ENCODE measurements around the gene TCEANC2. TPM values are rescaled to one million over a fixed set of nuclear protein-coding genes. Genes with fewer than 3 reads are reported as not detected.

The TCEANC2 gene
- total RNA-seq, 2 donors from 2014 or later = 3.3 to 5.6 TPM

DNA sequence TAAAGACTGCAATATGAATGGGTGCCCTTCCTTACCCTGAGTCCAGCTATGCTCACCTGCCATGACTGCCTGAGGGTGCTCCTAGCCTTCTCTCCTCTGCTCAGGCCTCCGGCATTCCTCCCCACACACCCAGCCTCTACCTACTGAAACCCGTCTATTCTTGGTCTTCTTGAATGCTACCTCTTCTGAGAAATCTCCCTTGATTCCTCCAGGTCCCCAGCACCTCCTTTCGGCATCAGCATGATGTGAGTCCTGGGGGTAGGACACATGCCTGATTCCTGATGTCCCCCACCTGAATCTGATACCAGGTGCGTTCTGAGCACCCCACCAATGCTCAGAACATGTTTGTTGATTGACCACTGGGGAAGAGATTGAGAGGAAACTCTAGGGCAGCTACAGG lies 44.0 kb upstream of the TCEANC2 start:
- DNase-seq (ENCODE audit: low spot score) = peak; percentile 1
- Histone ChIP-seq H3K4me1 (no peaks in the 10 kb centered on the region), H3K27me3 (no peaks in the 10 kb centered on the region), H3K27ac (no peak overlapping the region), H3K4me3 (no peak overlapping the region), H3K36me3 (no peaks in the 10 kb centered on the region), H3K9me3 (no peaks in the 10 kb centered on the region)
- TF ChIP-seq, protein P1, sequence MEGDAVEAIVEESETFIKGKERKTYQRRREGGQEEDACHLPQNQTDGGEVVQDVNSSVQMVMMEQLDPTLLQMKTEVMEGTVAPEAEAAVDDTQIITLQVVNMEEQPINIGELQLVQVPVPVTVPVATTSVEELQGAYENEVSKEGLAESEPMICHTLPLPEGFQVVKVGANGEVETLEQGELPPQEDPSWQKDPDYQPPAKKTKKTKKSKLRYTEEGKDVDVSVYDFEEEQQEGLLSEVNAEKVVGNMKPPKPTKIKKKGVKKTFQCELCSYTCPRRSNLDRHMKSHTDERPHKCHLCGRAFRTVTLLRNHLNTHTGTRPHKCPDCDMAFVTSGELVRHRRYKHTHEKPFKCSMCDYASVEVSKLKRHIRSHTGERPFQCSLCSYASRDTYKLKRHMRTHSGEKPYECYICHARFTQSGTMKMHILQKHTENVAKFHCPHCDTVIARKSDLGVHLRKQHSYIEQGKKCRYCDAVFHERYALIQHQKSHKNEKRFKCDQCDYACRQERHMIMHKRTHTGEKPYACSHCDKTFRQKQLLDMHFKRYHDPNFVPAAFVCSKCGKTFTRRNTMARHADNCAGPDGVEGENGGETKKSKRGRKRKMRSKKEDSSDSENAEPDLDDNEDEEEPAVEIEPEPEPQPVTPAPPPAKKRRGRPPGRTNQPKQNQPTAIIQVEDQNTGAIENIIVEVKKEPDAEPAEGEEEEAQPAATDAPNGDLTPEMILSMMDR (IDR thresholded peaks at IDR 0.05) = no peak

DNA sequence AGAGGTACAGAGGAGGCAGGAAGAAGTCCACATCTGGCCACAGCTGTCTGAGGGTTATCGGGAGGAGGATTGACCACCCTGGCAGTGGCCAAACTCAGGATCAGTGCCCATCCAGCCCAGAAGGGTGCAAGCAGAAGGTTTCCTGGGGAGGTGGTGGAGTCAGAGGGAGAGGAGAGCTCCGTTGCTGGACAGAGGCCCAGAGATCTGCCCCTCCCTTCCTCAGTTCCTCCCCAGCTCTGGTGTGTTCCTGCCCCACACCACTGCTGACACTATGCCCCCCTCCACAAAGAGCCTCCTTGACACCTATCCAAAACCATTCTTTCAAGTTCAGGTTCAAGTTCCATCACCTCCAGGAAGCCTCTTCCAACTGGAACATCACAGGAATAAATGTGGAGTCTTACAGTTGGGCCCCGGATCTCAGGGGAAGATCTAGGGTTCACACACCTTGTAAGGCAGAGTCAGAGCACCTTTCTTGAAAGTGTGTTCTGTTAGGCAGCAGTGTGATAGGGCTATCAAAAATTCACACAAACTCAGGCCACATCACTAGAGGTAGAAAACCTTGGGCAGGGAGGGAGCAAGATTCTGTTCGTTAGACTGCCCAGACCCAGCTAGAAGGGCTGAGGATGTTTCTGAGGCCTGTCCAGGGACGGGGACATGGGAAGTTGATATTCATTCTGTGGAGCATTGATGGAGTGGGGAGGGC lies 42.8 kb upstream of the TCEANC2 start:
- H3K27ac ChIP-seq = no peak overlapping the region
- H3K36me3 ChIP-seq = no peaks in the 10 kb centered on the region
- H3K9me3 ChIP-seq = no peaks in the 10 kb centered on the region
- DNase-seq (ENCODE audit: low spot score) = peak; percentile 46
- H3K4me1 ChIP-seq = no peaks in the 10 kb centered on the region
- no peak overlapping the region for H3K4me3 ChIP-seq
- no peaks in the 10 kb centered on the region for H3K27me3 ChIP-seq
- TF ChIP-seq, protein P1 (IDR thresholded peaks at IDR 0.05) = no peak

DNA sequence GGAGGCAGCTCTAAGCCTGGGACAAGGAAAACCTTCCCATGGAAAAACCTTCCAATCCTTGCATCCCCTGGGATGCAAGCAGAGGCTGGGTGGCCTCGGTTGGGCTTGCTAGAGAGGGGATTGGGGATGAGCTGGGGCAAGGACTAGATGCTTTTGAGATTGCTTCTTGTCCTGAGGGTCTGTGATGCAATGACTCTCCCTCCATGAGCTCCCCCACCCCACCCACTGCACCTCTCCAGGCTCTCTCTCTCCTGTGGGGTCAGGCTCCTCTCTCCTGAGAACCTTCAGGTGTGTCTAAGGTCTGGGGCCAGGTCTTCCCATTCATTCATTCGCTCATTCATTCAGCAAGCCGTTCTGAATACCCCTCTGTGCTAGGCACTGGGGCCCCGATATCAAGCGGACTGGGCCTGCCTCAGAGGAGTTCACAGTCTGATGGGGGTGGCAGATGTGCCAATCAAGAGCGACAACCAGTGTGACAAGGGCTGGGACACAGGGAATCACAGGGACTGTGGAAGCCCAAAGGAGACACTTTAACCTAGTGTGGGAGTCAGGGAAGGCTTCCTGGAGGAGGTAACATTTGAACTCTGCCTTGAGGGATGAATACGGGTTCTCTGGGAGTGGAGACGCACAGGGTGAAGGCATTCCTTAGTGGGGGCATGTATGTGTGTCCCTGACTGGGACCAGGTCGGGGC lies 41.9 kb upstream of the TCEANC2 start:
- DNase-seq (ENCODE audit: low spot score) = peak; percentile 11

DNA sequence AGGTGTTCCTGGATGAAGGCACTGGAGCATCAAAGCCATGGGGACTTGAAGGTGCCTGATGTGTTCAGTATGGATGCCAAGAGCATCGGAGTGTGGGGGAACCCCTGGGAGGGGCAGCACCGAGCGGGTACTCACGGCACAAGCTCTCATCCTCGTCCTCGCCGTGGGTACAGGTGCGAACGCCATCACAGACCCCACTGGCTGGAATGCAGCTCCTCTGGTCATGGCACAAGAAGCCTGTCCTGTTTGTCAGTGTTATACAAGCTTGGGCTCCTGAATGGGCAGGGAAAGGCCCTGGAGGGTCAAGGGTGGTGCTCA lies 41.4 kb upstream of the TCEANC2 start:
- H3K4me3 ChIP-seq = no peak overlapping the region
- H3K36me3 ChIP-seq = no peaks in the 10 kb centered on the region
- H3K4me1 ChIP-seq = no peaks in the 10 kb centered on the region
- H3K9me3 ChIP-seq = no peaks in the 10 kb centered on the region
- DNase-seq (ENCODE audit: low spot score) = peak; percentile 40
- H3K27me3 ChIP-seq = no peaks in the 10 kb centered on the region
- TF ChIP-seq, protein P1 (IDR thresholded peaks at IDR 0.05) = no peak
- no peak overlapping the region for H3K27ac ChIP-seq

More for the DNA sequence above, 41.9 kb upstream of the TCEANC2 start:
- H3K27ac ChIP-seq = no peak overlapping the region
- H3K27me3 ChIP-seq = no peaks in the 10 kb centered on the region
- H3K4me3 ChIP-seq = no peak overlapping the region
- no peaks in the 10 kb centered on the region for H3K9me3 ChIP-seq
- TF ChIP-seq, protein P1 (IDR thresholded peaks at IDR 0.05) = no peak
- H3K36me3 ChIP-seq = no peaks in the 10 kb centered on the region
- no peaks in the 10 kb centered on the region for H3K4me1 ChIP-seq

DNA sequence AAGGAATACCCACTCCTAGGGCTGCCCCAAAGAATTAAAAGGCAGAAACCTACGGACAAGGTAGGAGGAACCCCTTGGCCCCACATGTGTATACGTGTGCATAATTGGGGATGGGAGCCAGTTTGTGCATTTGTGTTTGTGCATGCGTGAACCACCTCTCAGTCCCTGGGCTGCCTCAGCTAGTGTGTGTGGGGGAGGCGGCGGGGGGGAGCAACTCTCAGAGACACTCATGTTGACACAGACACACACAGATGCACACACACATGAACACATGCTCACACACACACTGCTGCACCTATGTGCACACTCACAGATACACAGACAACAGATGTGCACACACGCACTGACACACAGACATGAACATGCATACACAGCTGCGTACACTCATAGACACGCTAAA lies 40.5 kb upstream of the TCEANC2 start:
- no peaks in the 10 kb centered on the region for H3K9me3 ChIP-seq
- no peak overlapping the region for H3K4me3 ChIP-seq
- TF ChIP-seq, protein P1 (IDR thresholded peaks at IDR 0.05) = no peak
- peak; percentile 38 for DNase-seq (ENCODE audit: low spot score)
- H3K27me3 ChIP-seq = no peaks in the 10 kb centered on the region
- no peak overlapping the region for H3K27ac ChIP-seq
- H3K36me3 ChIP-seq = no peaks in the 10 kb centered on the region
- H3K4me1 ChIP-seq = no peaks in the 10 kb centered on the region

Data from right atrium auricular region (tissue), 2 donors.